NCI-H1436 (cell line): ENCODE results near the gene VWA8.
"Not testable (repeated sequence)": the region's sequence is repeated elsewhere in the genome, so short reads cannot be mapped to it uniquely, and the experiment has no call there.

Experiments
- DNase-seq: peaks from one replicate; lab custom pipeline; 2025; lab: John Stamatoyannopoulos, UW

The VWA8 gene

DNA sequence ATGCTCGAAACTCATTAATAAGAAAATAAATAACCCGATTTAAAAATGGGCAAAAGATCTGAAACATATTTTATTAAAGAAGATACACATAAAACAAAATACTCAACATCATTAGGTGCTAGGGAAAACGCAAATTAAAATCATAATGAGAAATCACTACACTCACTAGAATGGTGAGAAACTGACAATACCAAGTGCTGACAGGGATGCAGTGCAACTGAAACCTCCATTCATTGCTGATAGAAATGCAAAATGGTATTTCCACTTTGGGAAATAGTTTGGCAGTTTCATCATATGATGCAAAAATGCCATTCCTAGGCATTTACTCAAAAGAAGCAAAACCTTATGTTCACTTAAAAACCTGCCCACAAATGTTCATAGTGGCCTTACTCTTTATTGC is 278.1 kb downstream of the VWA8 start:
- no peak for DNase-seq

DNA sequence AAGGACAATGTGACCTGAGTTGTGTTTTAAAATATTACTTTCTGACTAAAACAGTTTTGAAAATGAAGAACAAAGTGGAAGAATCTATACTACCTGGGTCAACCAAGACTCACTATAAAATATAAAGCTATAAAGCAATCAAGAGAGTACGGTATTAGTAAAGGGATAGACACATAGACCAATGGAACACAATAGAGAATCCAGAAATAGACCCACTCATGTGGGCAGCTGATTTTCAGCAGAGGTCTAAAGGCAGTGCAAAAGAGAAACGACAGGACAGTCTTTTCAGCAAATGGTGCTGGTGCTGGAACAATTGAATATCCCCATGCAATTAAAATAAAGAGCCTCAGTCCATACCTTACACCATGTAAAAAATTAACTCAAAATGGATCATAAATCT is 278.9 kb downstream of the VWA8 start:
- DNase-seq: no peak

DNA sequence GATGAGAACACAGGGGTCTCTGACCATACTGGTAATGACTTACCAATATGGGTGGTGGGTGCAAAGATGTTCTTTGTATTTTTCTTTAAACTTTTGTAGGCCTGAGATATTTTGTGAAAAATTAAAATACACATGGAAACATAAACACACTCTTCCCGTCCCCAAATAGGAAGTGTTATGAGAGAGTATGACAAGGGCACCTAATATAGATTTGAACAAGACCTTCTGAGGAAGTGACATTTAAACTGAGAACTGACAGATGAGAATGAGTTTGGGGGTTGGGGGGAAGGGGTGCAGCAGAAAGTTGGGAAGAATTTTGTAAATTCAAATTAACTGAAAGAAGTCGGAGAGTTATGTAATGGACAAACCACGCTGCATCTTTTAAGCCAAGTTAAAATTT is 279.3 kb downstream of the VWA8 start:
- DNase-seq: no peak

DNA sequence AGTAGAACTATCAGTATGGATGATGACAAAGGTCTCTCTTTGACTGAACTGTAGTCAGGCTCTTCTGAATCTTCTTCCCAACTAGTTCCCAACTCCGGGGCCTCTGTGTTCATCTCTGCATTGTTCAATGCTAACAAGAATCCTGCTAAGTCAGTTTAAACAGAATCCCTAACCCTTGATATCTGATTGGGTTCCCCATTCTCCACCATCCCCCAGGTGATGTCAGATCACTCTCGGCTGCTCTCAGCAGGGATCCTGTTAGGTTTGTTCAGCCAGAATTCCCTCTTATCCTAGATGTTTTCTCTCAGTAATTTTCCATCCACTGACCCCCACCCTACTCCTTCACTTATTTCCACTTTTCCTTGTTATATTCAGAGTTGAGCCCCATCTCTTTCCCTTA is 280.0 kb downstream of the VWA8 start:
- DNase-seq: no peak

DNA sequence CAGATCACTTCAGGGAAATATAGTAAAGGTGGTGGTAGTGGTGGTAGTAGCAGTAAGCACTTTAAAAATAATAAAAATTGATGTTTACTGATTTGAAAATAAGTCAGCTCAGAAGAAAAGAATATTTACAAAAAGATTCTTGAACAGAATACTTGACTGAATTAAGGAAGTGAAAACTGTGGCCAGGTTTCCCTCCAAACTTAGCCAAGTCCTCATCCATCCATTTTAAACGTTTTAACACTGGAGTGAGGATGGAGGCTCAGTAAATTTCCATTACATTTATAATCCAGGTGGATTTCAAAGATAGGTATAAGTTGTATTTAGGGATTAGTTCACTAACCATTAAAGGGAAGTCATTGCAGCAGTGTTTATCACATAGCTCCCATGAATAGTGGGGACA is 282.1 kb downstream of the VWA8 start:
- no peak for DNase-seq

DNA sequence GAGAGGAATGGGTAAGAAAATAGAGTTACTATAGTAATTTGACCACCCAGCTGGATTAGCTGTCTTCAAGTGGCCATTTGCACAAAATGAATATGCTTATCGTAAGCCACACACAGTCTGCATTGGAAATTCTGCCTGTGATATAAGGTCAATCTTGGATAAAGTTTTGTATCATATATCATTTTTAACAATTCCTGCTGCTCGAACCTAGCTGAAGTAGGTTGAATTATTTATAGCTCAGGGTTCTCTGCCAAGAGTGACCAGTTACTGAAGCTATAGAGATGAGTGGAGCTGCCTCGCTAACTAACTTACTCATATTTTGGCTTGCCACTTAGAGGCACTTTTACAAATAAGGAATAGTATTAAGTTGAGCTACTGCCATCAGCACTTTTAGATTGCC is 282.7 kb downstream of the VWA8 start:
- DNase-seq: no peak

DNA sequence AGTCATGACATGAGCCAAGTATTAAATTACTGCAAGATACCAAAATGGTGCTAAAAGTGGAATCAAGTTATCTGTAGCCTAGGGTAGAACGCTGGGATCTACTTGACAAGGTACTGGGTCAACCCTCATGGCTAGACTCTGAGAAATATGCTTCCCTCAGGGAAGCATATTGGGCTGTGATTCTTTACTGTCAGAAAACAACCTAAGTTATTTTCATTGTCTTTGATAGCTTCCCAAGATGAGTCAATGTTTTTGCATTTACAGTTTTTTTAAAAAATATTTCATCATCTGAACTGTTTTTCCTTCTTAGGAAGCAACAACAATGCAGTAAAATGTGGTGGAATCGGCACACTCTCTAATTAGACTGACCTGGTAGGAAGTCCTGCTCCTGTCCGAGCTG is 285.6 kb downstream of the VWA8 start:
- no peak for DNase-seq

DNA sequence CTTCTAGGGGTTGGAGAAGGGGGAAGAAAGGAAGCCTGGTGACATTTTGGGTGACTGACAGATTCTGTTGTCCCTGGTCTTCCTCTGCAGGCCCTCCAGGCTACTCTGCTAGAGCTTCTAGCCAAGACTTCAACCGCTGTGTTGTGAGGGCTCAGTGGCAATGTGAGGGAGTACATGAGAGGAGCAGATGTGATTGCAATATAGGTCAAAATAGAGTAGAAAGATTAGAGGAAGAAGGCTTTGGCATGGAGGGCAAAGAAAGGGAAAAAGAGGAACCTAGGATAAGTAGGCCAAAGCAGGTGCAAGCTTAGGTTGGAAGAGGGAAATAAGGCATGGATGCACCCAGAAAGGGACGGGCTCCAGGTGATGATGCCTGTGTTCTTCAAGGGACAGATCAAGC is 286.7 kb downstream of the VWA8 start:
- DNase-seq: no peak

DNA sequence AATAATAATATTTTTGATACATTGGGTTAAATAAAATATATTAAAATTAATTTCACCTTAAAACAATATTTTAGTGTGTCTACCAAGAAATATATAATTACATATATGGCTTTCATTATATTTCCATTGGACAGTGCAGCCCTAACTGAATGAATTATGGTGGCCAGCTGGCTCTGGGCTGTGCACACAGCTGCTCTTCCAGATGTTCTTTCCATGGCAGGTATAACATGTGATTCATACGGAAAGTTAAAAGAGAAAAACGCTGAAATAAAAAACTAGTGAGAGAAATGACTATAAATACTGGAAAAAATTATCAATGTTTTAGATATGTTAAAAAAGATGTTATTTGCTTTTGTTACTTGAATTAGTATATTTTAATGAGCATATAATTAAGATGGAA is 287.3 kb downstream of the VWA8 start:
- DNase-seq: no peak

DNA sequence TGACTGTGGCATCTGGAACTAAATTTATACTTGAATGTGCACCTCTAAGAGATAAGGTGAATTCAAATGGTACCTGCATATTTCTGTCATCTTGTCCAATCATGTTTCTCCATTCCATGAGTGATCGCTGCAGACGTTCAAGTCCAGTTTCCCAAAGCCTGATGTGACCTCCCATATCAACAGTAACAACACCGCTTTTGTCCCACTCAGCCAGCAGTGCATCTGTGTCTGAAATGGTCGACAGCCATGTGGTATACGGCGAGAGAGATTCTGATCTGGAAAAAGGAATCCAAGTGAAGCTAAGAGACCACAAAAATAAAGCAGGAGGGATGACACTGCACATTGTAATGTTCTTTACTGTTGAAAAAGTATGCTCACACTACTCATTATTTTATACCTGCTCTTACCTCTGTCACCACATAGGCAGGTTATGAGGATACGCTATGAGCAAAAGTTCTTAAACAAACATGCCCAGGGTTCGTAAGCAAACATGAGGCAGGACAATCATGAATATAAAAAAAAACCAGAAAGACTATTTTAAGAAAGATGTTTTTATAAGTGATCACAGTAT is 290.0 kb downstream of the VWA8 start:
- no peak for DNase-seq

DNA sequence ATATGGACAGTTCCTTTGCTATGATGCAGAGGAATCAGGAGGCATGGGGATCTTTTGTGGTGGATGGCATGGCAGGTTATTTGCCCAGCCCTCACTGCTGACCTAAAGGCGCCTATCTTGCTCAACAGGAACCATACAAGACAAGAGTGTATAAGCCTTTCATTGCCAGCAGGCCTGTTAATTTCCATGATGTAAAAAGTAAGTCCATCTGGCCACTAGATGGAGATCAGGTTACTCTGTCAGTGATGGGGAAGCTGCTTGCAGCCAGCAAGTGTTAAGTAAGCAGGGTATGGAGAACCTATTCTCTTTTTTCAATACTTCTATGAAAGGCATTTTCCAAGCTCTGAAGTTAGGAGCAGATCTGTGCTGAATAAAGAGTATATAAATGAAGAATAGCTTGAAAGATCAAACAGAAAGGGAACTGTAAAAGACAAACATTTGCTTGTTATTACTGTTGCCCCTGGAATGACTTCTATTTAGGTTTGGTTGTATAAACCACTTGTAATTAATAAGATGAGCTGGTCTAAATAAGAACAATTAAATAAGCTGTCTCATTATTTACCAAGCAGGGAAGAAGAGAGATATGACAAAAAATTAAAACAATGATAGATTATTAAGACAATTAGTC is 292.7 kb downstream of the VWA8 start:
- DNase-seq: peak; percentile 11

DNA sequence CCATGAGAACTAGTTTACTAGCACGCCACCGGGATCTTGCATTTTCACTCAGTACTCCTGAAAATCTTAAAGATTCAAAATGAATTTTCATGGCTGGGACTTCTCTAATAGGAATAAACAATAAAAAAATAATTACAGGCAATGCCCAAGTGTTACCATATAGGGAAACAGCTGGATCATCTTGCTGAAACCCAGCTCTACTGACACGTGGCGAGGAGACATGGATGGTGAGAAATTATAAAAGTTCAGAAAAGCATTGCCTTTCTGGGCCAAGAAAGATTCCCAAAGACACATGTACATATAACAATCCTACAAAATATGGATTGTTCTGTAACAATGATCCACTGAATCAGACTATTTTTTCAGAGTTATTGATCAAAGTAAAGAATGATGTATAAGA is 294.3 kb downstream of the VWA8 start:
- DNase-seq: no peak

DNA sequence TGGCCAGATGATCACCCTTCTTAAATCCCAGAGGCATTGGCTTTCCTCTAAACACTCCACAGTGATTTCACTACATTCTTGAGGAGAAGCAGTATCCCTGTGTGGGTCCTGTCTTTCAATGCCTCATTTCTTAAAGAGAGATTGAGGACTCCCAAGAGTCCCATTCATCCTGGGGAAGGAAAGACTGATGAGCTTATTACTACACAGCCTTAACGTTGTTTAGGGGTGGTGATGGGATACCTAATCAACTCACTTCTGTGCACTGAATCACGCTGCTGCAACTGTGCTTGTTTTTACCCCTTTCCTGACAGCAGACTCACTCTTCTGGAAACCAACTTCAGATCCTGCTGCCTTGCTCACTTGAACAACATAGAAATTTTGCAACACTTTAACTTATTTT is 300.5 kb downstream of the VWA8 start:
- DNase-seq: no peak

DNA sequence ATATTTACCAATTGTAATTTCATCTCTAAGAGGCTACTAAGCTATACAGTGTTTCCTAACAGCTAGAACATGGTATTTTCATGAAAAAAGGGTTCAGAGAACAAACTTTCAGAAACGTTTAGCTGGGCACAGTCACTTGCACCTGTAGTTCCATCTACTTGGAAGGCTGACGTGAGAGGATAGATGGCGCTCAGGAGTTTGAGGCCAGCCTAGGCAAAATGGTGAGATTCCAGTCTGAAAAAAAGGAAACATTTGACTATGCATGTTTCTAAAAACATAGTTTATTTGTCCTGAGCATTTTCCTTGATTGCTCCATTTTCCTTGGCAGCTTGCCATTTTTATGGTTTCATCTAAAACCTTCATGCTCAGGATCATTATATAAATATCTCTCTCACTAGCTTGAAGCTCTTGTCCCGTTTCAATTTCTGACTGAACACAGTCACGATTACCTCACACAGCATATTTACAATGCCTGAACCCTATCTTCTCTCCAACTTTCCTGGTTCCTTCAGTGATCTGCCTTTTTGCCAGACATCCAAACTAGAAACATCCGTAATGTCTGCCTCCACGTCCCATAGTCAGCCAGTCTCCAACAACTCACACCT is 302.8 kb downstream of the VWA8 start:
- DNase-seq: no peak

DNA sequence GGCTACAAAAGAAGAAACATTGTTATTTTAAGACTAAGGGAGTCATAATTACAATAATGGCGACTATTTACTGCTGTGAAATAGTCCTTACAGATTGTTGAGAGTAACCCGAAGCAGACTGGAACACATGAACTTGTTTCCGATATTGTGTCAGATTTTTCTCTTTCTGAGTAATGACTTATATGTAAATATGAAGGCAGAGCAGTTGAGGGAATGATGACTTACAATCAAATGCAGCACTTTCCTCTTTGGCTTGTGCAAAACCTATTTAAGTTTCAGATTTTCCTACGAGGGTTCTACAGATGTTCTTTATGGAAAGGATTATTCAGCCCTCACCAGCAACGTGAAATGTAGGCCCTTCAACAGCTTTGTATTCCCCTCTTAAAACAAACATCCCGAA is 304.9 kb downstream of the VWA8 start:
- DNase-seq: no peak

DNA sequence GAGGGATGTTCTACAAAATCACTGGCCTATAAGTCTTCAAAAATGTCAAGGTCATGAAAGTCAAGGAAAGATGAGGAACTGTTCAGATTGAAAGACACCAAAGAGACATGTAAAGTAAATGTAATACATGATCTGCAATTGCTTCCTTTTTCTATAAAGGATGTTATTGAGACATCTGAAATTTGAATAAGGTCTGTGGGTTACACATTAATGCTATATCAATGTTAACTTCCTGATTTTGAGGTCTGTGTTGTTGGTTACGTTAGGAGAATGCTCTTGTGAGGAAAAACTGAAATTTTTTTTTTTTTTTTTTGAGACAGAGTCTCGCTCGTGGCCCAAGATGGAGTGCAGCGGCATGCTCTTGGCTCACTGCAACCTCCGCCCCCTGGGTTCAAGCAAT is 306.1 kb downstream of the VWA8 start:
- DNase-seq: no peak

DNA sequence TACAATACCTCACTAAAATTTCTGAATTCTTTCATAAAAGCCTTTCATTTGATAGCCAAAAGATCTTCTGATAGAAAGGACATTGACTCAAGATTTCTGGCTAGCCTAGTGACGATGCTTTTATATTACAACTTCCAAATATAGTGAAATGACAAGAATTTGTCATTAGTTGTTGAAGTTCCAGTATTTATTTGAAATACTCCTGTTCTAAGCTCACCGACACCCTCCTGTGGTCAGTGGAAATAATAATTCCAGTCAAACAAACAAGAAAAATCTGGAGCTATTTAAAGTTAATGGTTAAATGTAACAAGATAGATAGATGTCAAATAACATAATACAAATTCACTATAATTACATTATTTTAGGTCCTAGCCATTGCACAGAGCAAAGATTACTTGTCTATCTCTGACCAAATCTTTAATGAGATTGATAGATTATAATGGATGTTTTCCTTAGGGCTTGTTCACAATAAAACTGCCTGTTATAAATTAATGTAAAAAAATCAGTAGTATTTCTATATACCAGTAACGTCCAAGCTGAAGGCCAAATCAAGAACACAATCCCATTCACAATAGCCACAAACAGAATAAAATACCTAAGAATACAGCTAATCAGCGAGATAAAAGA is 308.1 kb downstream of the VWA8 start:
- DNase-seq: no peak

DNA sequence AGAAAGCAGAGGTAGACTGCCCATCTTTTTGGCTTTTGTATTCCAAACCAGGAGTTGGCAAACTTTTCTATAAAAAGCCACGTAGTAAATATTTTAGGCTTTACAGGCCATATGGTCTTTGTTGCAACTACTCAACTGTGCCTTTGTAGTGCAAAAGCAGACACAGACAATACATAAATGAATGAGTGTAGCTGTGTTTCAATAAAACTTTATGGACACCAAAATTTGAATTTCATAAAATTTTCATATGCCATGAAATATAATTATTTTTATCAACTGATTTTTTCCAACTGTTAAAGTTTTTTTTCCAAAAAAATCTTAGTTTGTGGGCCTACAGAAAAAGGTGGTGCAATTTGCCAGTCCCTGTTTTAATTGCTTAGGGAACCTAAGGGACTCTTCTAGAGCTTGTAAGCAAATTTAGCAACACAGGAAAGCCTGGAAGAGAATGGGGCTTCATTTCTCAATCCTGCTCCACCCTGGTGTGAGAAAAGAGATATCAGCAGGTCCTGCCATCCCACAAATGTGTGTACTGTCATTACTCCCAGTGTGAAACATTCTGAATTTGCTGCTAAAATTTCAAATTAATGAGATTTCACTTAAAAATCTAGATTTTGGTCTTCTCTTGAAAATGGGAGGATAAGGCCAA is 309.4 kb downstream of the VWA8 start:
- no peak for DNase-seq

DNA sequence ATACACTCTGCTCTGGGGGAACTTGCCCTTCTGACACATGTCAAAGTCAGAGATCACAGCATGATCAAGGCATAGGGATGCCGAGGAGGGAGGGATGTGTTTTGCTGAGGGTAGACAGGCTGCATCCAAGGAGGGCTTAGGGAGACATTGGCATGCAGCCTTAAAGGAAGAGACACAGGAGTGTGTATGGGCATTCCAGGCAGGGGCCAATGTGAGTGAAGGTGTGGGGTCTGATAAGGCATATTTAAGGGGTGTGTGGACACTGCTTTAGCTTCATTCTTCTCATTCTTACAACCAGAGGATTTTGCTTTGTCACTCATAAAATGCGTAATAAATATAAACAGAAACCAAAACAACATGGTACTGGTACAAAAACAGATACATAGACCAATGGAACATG is 310.2 kb downstream of the VWA8 start:
- DNase-seq: no peak

DNA sequence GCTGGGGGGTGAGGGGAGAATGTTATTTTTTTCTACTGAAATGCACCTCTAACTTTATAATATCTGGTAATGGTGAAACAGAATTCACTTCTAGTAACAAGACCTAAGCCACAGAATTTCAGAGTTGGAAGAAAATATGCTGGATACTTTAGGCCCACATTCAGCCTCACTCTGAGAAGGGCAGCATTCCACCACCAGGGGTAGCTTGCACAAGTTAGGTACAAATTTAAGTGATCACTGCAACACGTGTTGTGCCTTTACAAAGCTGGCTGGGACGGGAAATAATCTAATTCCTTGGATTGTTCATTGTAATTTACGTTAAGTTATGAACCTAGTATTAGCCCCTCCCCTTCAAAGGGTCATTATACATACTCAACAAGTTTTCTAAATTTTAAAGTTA is 311.2 kb downstream of the VWA8 start:
- DNase-seq: no peak

DNA sequence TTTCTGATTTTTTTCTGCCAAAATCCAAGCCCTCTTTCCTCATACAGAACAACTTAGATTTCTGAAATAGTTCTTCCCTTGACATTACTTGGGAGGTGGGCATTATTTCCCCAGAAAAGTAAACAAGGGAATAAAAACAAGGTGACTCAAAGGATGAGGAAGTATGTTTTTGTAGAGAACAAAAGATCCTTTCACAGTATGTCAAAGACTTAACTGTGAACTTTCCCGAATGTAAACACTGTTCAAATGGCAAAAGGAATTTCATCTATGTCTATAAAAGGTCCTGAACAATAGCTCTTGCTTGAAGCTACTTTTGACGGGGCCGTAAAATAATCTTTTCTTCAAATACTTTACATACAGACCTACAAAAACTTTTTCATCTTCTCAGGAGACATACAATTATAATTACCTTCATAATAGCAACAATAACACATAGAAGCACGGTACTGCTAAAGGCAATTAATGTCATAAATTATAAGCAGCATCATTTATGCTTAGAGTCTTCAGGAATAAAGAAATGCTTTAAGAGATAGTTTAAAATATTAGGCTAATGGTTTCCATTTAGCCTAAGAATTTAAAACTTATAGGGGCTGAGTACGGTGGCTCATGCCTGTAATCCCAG is 312.5 kb downstream of the VWA8 start:
- DNase-seq: no peak

DNA sequence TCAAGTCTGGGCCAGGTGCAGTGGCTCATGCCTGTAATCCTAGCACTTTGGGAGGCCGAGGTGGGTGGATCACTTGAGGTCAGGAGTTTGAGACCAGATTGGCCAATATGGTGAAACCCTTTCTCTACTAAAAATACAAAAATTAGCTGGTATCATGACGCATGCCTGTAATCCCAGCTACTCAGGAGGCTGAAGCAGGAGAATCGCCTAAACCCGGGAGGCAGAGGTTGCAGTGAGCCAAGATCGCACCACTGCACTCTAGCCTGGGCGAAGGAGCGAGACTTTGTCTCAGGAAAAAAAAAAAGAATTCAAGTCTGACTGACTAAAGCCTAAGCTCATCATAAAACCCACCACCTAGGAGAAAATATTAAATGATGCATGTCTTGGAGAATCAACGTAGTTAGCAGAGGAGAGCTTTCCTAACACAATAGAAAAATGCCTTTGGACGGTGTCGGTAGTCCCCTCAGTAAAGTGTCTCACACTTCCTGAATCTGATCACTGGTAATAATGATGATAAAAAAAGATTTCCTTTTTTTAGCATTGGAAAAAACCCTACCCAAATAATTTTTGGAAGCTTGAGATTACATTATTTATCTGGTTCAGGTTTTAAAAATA is 313.1 kb downstream of the VWA8 start:
- DNase-seq: not testable (repeated sequence)
